Kidney (tissue), 14 donors: Measurements from ENCODE around the gene CPED1. TPM values are rescaled to one million over a fixed set of nuclear protein-coding genes. Genes with fewer than 3 reads are reported as not detected.
A peak's percentile ranks its signal among the peaks of the same experiment; 100 is the strongest.

Experiments used
- DNase-seq, 5 donors: peaks; one replicate each; pipeline ENCODE4 v3.0.0-alpha.2; 2013 to 2020
- FAIRE-seq: peaks from 2 replicates; lab custom pipeline; 2012; peaks lifted over from hg19 to GRCh38; lab: Jason Lieb, UNC
- H3K27ac ChIP-seq, 2 donors: one replicate each; pipeline ENCODE4 v1.7.0; 2013; ENCODE audit warnings: low read depth in 2 of 2, low read length in 2 of 2, inconsistent platforms in 1 of 2
- H3K27me3 ChIP-seq: one replicate; pipeline ENCODE4 v1.7.1; 2013; ENCODE audit warnings: low read length, inconsistent platforms; ENCODE audit not compliant: control insufficient read depth, insufficient read depth
- H3K36me3 ChIP-seq, 3 donors: one replicate each; pipeline versions ENCODE4 v1.7.0 to v1.7.1; 2013; ENCODE audit warnings: low read length in 3 of 3, control low read depth in 1 of 3, inconsistent platforms in 1 of 3; ENCODE audit not compliant: insufficient read depth in 3 of 3, control insufficient read depth in 2 of 3
- H3K4me1 ChIP-seq, 3 donors: one replicate each; pipeline versions ENCODE4 v1.7.0 to v1.7.1; 2013; ENCODE audit warnings: low read length in 3 of 3, inconsistent platforms in 1 of 3, low read depth in 1 of 3; ENCODE audit not compliant: control insufficient read depth in 2 of 3, insufficient read depth in 2 of 3
- H3K4me3 ChIP-seq, 3 donors: one replicate each; pipeline versions ENCODE4 v1.7.0 to v1.8.1; 2013; ENCODE audit warnings: low read length in 3 of 3, control low read depth in 1 of 3, inconsistent platforms in 1 of 3
- H3K9ac ChIP-seq, 3 donors: one replicate each; pipeline versions ENCODE4 v1.7.0 to v1.7.1; 2013; ENCODE audit warnings: low read length in 3 of 3, control low read depth in 1 of 3, inconsistent platforms in 1 of 3
- H3K9me3 ChIP-seq, 3 donors: one replicate each; pipeline versions ENCODE4 v1.7.0 to v1.7.1; 2013; ENCODE audit warnings: low read length in 3 of 3, control low read depth in 1 of 3, inconsistent platforms in 1 of 3; ENCODE audit not compliant: control insufficient read depth in 2 of 3, insufficient read depth in 1 of 3
- intact Hi-C: fragments of 100-400 bp; cut with DNase I; formaldehyde crosslinking; loops from one replicate; pipeline ENCODE4 v1.11.1; 2022
- polyA plus RNA-seq: library from polyadenylated mRNA; stranded (reverse); fragments of 350-450 nt; fragmentation: Illumina TruSeq; extraction: RNeasy Lipid Tissue Mini Kit (QIAGEN cat#74804); gene quantifications from one replicate; pipeline ENCODE4 v1.2.3, GENCODE V29; 2014; ENCODE audit warnings: low read depth, low replicate concordance; ENCODE audit not compliant: insufficient read depth
- total RNA-seq: library from RNA; stranded (reverse); fragmentation: NEBNext Ultra II Directional; extraction: Animal tissue kit (Norgen Biotek cat#: 25700); gene quantifications from one replicate; pipeline ENCODE4 v1.2.1, GENCODE V29; 2021
- TF ChIP-seq, protein P1 (sequence below): IDR thresholded peaks from 3 replicates; pipeline ENCODE4 v1.5.1; 2012; ENCODE audit warnings: mild to moderate bottlenecking, moderate library complexity, borderline replicate concordance; ENCODE audit not compliant: insufficient read depth; ENCODE audit errors: extremely low read depth
- donor health status: control.
- donor health status: control.
- donor health status: control.
- donor health status: control.
- donor health status: control.
- donor health status: DM: yes; HTN: yes; CAD: no.
- donor health status: Normal renal cell carcinoma (clear cell type).

Gene CPED1
- total and polyA plus RNA-seq, 2 donors from 2014 or later, result 2.9 to 16.9 TPM

GRCh38 chr7:121020989-121021969, 32.8 kb downstream of the CPED1 start:
- peak in 1 of 5 donors; percentile 59 for DNase-seq

DNA sequence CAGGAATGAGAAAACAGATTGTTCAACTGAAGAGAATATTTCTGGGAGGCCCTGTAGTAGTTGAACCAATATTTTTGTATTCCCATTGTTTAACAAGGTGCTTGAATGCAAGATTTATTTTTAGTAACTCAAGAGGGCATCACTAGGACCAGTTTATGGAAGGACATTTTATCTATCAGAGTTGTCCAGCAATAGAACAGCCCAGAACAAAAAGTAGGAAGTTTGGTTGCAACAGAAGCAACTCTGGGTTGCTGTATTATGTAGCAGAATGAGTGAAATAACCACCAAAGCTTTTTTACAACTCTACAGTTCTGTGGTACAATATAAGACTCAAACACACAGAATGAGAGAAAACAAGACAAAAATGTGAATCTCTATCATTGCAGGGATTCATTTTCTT, 34.7 kb downstream of the CPED1 start:
- Histone ChIP-seq H3K27me3 (no peaks in the 10 kb centered on the region), H3K9me3 (no peaks in the 10 kb centered on the region), H3K36me3 (no peaks in the 10 kb centered on the region), H3K9ac (no peak overlapping the region), H3K4me3 (no peak overlapping the region), H3K27ac (no peak overlapping the region), H3K4me1 (peaks cover 0 to 3% (median 0%) of the 10 kb centered on the region in 3 donors)
- TF ChIP-seq, protein P1, sequence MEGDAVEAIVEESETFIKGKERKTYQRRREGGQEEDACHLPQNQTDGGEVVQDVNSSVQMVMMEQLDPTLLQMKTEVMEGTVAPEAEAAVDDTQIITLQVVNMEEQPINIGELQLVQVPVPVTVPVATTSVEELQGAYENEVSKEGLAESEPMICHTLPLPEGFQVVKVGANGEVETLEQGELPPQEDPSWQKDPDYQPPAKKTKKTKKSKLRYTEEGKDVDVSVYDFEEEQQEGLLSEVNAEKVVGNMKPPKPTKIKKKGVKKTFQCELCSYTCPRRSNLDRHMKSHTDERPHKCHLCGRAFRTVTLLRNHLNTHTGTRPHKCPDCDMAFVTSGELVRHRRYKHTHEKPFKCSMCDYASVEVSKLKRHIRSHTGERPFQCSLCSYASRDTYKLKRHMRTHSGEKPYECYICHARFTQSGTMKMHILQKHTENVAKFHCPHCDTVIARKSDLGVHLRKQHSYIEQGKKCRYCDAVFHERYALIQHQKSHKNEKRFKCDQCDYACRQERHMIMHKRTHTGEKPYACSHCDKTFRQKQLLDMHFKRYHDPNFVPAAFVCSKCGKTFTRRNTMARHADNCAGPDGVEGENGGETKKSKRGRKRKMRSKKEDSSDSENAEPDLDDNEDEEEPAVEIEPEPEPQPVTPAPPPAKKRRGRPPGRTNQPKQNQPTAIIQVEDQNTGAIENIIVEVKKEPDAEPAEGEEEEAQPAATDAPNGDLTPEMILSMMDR, result no peak
- intact Hi-C loops, result no loop called here
- DNase-seq (no peak), FAIRE-seq (no peak)

More at GRCh38 chr7:121020989-121021969, 32.8 kb downstream of the CPED1 start:
- Histone ChIP-seq H3K4me1 (no peaks in the 10 kb centered on the region), H3K27me3 (no peaks in the 10 kb centered on the region), H3K4me3 (no peak overlapping the region), H3K9ac (no peak overlapping the region), H3K9me3 (no peaks in the 10 kb centered on the region), H3K27ac (no peak overlapping the region), H3K36me3 (no peaks in the 10 kb centered on the region)
- TF ChIP-seq, protein P1, result no peak
- FAIRE-seq, result no peak
- intact Hi-C loops, result no loop called here

DNA sequence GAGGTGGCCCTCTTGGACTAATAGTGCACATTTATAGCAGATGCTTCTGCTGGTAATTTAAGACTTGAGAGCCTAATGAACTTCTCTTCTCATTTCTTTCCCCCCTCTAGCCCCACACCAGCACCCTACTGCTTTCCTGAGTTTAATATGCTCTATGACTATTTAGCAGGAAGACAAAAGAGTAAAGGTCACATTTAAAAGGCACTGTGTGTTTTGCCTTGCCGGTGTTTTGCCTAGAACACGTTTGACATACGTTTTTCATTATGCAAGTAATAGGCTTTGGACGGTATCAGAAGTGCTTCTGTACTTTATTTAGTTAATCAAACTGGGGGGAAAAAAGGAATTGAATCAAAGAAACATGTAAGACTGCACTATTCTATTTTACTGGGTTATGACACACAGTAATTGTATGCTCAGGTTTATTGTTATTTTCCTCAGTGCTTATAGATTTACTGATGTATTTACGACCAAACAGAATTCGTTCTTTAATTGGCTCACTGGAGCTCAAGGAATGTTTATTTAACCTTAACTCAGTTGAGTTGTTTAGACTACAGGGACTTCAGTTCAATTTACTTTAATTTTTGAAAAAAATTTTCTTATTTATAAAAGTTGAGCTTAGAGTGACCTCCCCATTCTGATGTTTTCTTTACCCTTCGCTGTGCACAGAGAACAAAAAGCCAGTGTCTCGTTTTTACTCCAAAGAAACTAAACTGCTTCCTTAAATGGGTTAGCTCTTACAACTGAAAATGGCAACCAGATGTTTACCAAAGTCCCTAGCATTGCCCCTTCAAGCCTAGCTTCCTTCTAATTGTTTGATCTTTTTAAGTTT, 35.4 kb downstream of the CPED1 start:
- Histone ChIP-seq H3K4me1 (peaks cover 0 to 3% (median 0%) of the 10 kb centered on the region in 3 donors), H3K9me3 (no peaks in the 10 kb centered on the region), H3K9ac (no peak overlapping the region), H3K27me3 (no peaks in the 10 kb centered on the region), H3K27ac (peak overlapping the region in 1 of 2 donors; percentile 44), H3K36me3 (no peaks in the 10 kb centered on the region), H3K4me3 (no peak overlapping the region)
- FAIRE-seq (no peak), DNase-seq (peak in 2 of 5 donors; percentile 68 to 72)
- TF ChIP-seq, protein P1, result no peak
- intact Hi-C loops, result no loop called here
